ENCODE results near the gene DNAJC9.
A peak's percentile ranks its signal among the peaks of the same experiment; 100 is the strongest.
"Not testable (repeated sequence)": the region's sequence is repeated elsewhere in the genome, so short reads cannot be mapped to it uniquely, and the experiment has no call there.

The DNAJC9 gene

GRCh38 chr10:73263693-73264347 is 16.8 kb upstream of the DNAJC9 start:
- TF ChIP-seq, protein P1, sequence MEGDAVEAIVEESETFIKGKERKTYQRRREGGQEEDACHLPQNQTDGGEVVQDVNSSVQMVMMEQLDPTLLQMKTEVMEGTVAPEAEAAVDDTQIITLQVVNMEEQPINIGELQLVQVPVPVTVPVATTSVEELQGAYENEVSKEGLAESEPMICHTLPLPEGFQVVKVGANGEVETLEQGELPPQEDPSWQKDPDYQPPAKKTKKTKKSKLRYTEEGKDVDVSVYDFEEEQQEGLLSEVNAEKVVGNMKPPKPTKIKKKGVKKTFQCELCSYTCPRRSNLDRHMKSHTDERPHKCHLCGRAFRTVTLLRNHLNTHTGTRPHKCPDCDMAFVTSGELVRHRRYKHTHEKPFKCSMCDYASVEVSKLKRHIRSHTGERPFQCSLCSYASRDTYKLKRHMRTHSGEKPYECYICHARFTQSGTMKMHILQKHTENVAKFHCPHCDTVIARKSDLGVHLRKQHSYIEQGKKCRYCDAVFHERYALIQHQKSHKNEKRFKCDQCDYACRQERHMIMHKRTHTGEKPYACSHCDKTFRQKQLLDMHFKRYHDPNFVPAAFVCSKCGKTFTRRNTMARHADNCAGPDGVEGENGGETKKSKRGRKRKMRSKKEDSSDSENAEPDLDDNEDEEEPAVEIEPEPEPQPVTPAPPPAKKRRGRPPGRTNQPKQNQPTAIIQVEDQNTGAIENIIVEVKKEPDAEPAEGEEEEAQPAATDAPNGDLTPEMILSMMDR (IDR thresholded peaks at IDR 0.05; ENCODE audit: insufficient read depth, low read length, missing control alignments): peak; percentile 15
- DNase-seq (ENCODE audit: low read depth, low spot score): no peak
- ChIA-PET CTCF (interaction anchor here (1.0 to 2.9 kb wide), 16 partner anchors 9 to 266 kb away, joined by 3 to 26 read pairs (median 5); partner anchors contain the start of genes CFAP70, DNAJC9 and MRPS16), POLR2A (no interaction called here)
- H3K4me3 ChIP-seq (ENCODE audit: low read depth, low read length): no peak overlapping the region

- POLR2A ChIA-PET: no interaction called here
- CTCF ChIA-PET: interaction anchor here (1.0 to 2.9 kb wide), 17 partner anchors 8 to 381 kb away, joined by 3 to 26 read pairs (median 5); partner anchors contain the start of genes CFAP70, DNAJC9 and MRPS16
- H3K4me3 ChIP-seq (ENCODE audit: low read depth, low read length): no peak overlapping the region
- TF ChIP-seq, protein P1 (IDR thresholded peaks at IDR 0.05; ENCODE audit: insufficient read depth, low read length, missing control alignments): no peak
- DNase-seq (ENCODE audit: low read depth, low spot score): no peak
These were observed 16.0 kb upstream of the DNAJC9 start for GRCh38 chr10:73262880-73263555.

- ChIA-PET CTCF (interaction anchor here (1.3 to 2.6 kb wide), 3 partner anchors 15 to 382 kb away, joined by 3 to 16 read pairs (median 5); no protein-coding TSS in a partner anchor), POLR2A (no interaction called here)
- peak; percentile 52 for DNase-seq (ENCODE audit: low read depth, low spot score)
- TF ChIP-seq, protein P1 (IDR thresholded peaks at IDR 0.05; ENCODE audit: insufficient read depth, low read length, missing control alignments): no peak
- H3K4me3 ChIP-seq (ENCODE audit: low read depth, low read length): no peak overlapping the region
These were observed 15.2 kb upstream of the DNAJC9 start for GRCh38 chr10:73262105-73262730.

- DNase-seq (ENCODE audit: low read depth, low spot score): no peak
- CTCF ChIA-PET: interaction anchor here (1.2 kb wide), 1 partner anchor 10 kb away, joined by 3 read pairs; the partner anchor contains the start of gene MRPS16
- POLR2A ChIA-PET: no interaction called here
- no peak overlapping the region for H3K4me3 ChIP-seq (ENCODE audit: low read depth, low read length)
- TF ChIP-seq, protein P1 (IDR thresholded peaks at IDR 0.05; ENCODE audit: insufficient read depth, low read length, missing control alignments): no peak
These were observed 14.4 kb upstream of the DNAJC9 start for GRCh38 chr10:73261362-73261995.

- DNase-seq (ENCODE audit: low read depth, low spot score); POLR2A ChIA-PET; H3K4me3 ChIP-seq (ENCODE audit: low read depth, low read length); CTCF ChIA-PET: not testable (repeated sequence)
These were observed 11.6 kb upstream of the DNAJC9 start for GRCh38 chr10:73258612-73259011.

DNA sequence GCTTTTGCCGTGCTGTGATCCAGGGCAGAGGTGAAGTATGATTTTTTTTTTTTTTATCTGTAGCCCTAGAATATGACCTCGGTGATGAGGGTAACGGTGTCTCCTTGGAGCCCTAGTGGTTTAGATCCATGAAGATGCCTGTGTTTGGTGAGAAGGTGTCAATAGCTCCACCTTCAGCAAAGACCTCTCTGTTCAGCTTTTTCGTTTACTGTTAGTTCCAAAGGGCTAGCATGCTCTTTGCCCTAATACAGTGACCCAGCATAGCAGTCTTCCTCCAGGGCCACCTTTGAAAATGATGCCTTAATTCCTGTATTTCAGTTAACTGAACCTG is 6.1 kb upstream of the DNAJC9 start:
- peak overlapping the region; percentile 93 for H3K4me3 ChIP-seq (ENCODE audit: low read depth, low read length)
- DNase-seq (ENCODE audit: low read depth, low spot score): no peak
- ChIA-PET POLR2A (interaction anchor here (0.7 kb wide), 1 partner anchor 158 kb away, joined by 3 read pairs; no protein-coding TSS in a partner anchor), CTCF (interaction anchor here (1.2 to 3.1 kb wide), 4 partner anchors 10 to 391 kb away, joined by 3 to 14 read pairs (median 4); no protein-coding TSS in a partner anchor)
- TF ChIP-seq, protein P1 (IDR thresholded peaks at IDR 0.05; ENCODE audit: insufficient read depth, low read length, missing control alignments): no peak
